T-helper 1 cell treated with Interleukin-12 subunit alpha and Interleukin-12 subunit beta and Interleukin-4 antibody, amounts not matched to agents 30 μg/mL and 1 μg/mL, for 36 hours (primary cell): ENCODE results near the gene PAXX.

Source experiments
- H3K27ac Mint-ChIP-seq: one replicate; pipeline ENCODE4 v1.8.0; 2021; ENCODE audit warnings: mild to moderate bottlenecking, mixed read lengths
- H3K27me3 Mint-ChIP-seq: one replicate; pipeline ENCODE4 v1.8.0; 2021; ENCODE audit warnings: low read depth, mixed read lengths
- H3K36me3 Mint-ChIP-seq: one replicate; pipeline ENCODE4 v1.8.0; 2021; ENCODE audit warnings: low read depth, mixed read lengths
- H3K4me1 Mint-ChIP-seq: one replicate; pipeline ENCODE4 v1.8.0; 2021; ENCODE audit warnings: low read depth, mixed read lengths
- H3K4me3 Mint-ChIP-seq: one replicate; pipeline ENCODE4 v1.8.0; 2021; ENCODE audit warnings: mild to moderate bottlenecking, moderate library complexity, mixed read lengths
- H3K9me3 Mint-ChIP-seq: one replicate; pipeline ENCODE4 v1.8.0; 2021; ENCODE audit warnings: mixed read lengths

The PAXX gene

GRCh38 chr9:137009217-137009616, 17.0 kb downstream of the PAXX start:
- Mint-ChIP-seq H3K36me3 (no peaks in the 10 kb centered on the region), H3K27me3 (no peaks in the 10 kb centered on the region), H3K4me3 (no peak overlapping the region), H3K9me3 (no peaks in the 10 kb centered on the region), H3K4me1 (peaks cover 2% of the 10 kb centered on the region), H3K27ac (no peak overlapping the region)

DNA sequence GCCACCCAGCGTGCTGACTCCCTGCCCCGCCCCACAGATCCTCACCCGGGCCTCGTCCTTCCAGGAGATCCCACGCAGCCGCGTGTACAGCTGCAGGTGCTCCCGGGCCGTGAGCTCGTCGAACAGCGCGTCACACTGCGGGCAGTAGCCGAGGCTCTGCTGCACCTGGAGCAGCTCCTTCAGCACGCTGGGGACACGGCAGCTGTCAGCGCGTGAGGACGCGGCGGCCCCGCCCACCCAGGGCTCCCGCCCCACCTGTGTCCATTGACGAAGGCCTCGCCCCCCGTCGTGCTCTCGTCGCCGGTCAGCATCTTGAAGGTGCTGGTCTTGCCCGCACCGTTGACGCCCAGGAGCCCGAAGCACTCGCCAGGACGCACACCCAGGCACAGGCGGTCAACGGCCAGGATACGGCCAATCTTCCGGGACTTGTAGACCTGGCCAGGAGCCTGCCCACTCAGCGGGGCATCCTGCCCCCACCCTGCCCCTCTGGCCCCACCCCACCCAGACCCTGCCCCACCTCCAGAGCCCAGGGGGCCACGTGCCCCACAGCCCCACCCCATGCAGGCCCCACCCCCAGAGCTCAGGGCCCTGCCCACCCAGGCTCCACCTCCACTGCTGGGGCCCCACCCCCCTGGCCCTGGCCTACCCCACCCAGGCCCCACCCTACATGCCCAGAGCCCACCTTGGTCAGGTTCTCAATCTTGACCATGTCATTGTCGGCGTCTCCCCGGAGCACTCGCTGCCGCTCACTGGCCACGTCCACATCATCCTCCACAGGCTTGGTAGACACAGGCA, 17.9 kb downstream of the PAXX start:
- no peak overlapping the region for H3K4me3 Mint-ChIP-seq
- H3K36me3 Mint-ChIP-seq: no peaks in the 10 kb centered on the region
- H3K9me3 Mint-ChIP-seq: no peaks in the 10 kb centered on the region
- H3K4me1 Mint-ChIP-seq: no peaks in the 10 kb centered on the region
- no peak overlapping the region for H3K27ac Mint-ChIP-seq
- no peaks in the 10 kb centered on the region for H3K27me3 Mint-ChIP-seq

DNA sequence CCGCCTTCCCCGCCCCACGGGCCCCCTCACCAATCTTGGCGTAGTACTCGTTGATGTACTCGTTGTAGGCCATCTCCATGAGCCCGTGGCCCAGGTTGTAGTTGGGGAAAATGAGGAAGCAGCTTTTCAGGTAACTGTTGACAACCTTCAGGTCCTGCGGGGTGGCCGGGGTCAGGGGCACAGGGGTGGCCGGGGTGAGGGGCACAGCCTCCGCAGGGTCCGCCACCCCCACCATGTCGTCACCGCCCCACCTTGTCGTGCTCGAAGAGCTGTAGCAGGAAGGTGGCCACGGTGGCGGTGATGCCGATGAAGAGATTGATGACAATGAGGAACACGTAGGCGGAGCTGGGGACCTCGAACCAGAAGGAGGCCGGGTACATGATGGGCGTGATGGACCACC, 18.9 kb downstream of the PAXX start:
- Mint-ChIP-seq H3K4me3 (no peak overlapping the region), H3K4me1 (no peaks in the 10 kb centered on the region), H3K27me3 (no peaks in the 10 kb centered on the region), H3K36me3 (no peaks in the 10 kb centered on the region), H3K27ac (no peak overlapping the region), H3K9me3 (no peaks in the 10 kb centered on the region)

DNA sequence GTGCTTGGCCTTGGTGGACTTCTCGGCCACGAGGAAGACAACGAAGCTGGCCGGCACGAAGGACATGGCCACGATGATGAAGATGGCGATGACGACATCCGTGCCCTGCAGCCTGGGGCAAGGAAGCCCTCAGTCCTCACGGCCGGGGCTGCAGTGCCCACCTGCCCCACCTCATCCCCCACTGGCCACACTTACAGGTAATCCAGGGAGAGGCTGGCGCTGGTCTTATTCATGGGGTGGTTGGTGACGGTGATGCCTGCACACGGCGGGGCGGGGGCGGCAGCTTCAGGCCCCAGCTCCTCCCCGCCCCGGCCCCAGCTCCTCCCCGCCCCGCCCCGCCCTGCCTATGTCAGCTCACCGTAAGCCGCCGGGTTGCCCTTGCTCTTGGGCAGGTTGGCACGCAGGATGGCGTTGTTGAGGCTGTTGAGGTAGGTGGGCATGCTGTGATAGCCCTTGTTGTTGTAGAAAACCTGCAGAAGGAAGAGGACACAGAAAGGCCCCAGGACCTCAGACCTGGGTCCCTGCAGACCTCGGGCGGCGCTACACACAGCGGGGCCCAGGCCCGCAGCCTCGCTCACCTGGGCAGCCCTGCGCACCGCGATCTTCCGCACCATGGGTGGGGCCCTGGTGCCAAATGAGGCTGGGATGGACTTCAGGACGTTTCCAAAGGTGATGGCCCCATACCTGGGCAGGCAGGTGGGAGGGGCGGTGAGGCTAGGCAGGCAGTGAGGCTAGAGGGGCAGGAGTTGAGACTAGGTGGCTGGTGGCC, 19.9 kb downstream of the PAXX start:
- Mint-ChIP-seq H3K4me1 (no peaks in the 10 kb centered on the region), H3K27me3 (no peaks in the 10 kb centered on the region), H3K4me3 (no peak overlapping the region), H3K27ac (no peak overlapping the region), H3K36me3 (peaks cover 3% of the 10 kb centered on the region), H3K9me3 (no peaks in the 10 kb centered on the region)

GRCh38 chr9:137012694-137013570, 20.7 kb downstream of the PAXX start:
- Mint-ChIP-seq H3K9me3 (no peaks in the 10 kb centered on the region), H3K4me1 (no peaks in the 10 kb centered on the region), H3K27me3 (no peaks in the 10 kb centered on the region), H3K36me3 (peaks cover 3% of the 10 kb centered on the region), H3K27ac (no peak overlapping the region), H3K4me3 (no peak overlapping the region)

DNA sequence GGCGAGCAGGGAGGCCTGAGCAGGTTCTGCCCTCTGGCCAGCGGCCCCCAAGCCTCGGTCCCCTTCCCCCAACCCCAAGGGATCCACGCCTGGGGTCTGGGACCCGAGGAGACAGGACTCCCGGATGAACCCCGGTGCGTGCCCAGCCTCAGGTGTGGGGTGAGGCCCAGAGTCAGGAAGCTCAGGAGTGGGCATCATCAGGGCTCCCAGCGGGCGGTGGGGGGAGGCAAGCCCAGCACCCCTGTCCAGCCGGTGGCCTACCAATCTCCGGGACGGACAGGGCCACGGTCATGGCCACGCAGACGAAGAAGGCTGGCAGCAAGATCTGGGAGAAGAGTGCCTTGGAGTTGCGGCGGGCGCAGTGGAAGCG, 21.3 kb downstream of the PAXX start:
- Mint-ChIP-seq H3K27ac (no peak overlapping the region), H3K9me3 (no peaks in the 10 kb centered on the region), H3K4me1 (no peaks in the 10 kb centered on the region), H3K27me3 (no peaks in the 10 kb centered on the region), H3K4me3 (no peak overlapping the region), H3K36me3 (peaks cover 3% of the 10 kb centered on the region)

DNA sequence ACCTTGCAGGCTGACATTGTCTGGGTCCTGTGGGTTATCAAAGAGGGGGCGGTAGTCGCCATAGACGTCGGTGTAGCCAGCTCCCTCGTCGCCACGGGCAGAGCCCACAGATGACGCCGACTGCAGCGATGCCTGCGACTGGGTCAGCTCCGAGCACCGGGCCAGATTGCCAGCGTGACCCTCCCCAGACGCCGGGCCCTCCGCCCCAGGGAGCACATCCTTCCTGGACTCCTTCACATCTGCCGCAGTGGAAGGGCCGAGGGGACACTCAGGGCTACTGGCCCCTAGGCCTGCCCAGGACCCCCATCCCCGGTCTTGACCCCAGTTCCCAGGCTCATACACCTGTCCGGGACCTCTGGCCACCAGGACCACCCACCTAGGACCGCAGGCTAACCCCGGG, 21.9 kb downstream of the PAXX start:
- H3K4me3 Mint-ChIP-seq: no peak overlapping the region
- H3K36me3 Mint-ChIP-seq: peaks cover 3% of the 10 kb centered on the region
- no peaks in the 10 kb centered on the region for H3K4me1 Mint-ChIP-seq
- no peaks in the 10 kb centered on the region for H3K9me3 Mint-ChIP-seq
- no peaks in the 10 kb centered on the region for H3K27me3 Mint-ChIP-seq
- H3K27ac Mint-ChIP-seq: no peak overlapping the region

- Mint-ChIP-seq H3K36me3 (peaks cover 3% of the 10 kb centered on the region), H3K4me3 (no peak overlapping the region), H3K9me3 (no peaks in the 10 kb centered on the region), H3K27ac (no peak overlapping the region), H3K4me1 (no peaks in the 10 kb centered on the region), H3K27me3 (no peaks in the 10 kb centered on the region)
These were observed 22.7 kb downstream of the PAXX start for GRCh38 chr9:137014776-137015539.

DNA sequence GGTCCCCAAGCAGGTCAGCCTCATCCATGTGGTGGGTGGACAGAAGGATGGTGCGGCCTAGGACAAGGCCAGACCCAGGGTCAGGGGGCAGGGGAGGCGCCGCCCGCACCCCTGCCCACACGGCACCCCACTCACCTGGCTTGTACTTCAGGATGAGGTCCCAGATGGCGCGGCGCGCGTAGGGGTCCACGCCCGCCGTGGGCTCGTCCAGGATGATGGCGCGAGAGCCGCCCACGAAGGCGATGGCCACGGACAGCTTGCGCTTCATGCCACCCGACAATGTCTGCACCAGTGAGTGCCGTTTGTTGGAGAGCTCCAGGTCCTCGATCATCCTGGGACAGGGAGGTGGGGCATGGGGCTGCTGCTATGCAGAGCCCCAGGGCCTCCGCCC, 23.3 kb downstream of the PAXX start:
- no peak overlapping the region for H3K27ac Mint-ChIP-seq
- H3K9me3 Mint-ChIP-seq: no peaks in the 10 kb centered on the region
- peaks cover 3% of the 10 kb centered on the region for H3K36me3 Mint-ChIP-seq
- no peak overlapping the region for H3K4me3 Mint-ChIP-seq
- H3K27me3 Mint-ChIP-seq: no peaks in the 10 kb centered on the region
- no peaks in the 10 kb centered on the region for H3K4me1 Mint-ChIP-seq

DNA sequence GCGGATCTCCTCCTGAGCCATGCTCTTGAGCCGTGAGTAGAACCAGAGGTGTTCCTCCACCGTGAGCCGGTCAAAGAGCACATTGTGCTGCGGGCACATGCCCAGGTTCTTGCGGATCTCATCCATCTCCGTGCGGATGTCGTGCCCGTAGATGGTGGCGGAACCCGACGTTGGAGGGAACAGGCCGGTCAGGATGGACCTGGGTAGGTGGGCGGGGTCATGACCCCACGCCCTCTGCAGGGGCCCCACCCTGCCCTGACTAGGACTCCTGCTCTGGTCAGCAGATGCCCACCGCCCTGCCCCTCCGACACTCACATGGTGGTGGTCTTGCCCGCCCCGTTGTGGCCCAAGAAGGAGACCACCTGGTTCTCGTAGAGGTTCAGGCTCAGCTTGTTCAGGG, 23.8 kb downstream of the PAXX start:
- Mint-ChIP-seq H3K36me3 (peaks cover 3% of the 10 kb centered on the region), H3K4me1 (no peaks in the 10 kb centered on the region), H3K27ac (no peak overlapping the region), H3K27me3 (no peaks in the 10 kb centered on the region), H3K4me3 (no peak overlapping the region), H3K9me3 (no peaks in the 10 kb centered on the region)

DNA sequence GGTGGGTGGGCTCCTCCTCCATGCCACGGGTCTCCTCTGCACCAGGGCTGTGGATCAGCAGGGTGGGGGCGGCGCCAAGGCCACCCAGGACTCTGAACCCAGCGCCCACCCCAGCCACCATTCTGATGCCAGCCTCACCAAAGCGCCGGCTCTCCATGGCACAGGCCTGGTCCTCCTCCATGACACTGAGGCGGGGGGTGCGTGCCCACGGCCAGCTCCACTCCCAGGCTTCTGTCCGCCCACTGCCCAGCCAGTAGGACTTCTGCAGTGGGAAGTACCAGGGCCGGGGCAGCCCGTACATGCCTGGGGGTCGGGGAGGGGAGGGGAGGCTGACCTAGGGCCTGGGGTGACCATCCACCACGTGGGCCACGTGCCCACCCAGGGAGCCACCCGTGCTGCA, 24.2 kb downstream of the PAXX start:
- Mint-ChIP-seq H3K27ac (no peak overlapping the region), H3K36me3 (peaks cover 3% of the 10 kb centered on the region), H3K4me3 (no peak overlapping the region), H3K9me3 (no peaks in the 10 kb centered on the region), H3K4me1 (no peaks in the 10 kb centered on the region), H3K27me3 (no peaks in the 10 kb centered on the region)

- H3K36me3 Mint-ChIP-seq: peaks cover 3% of the 10 kb centered on the region
- no peaks in the 10 kb centered on the region for H3K9me3 Mint-ChIP-seq
- H3K27ac Mint-ChIP-seq: no peak overlapping the region
- H3K4me1 Mint-ChIP-seq: peaks cover under 1% of the 10 kb centered on the region
- H3K27me3 Mint-ChIP-seq: no peaks in the 10 kb centered on the region
- H3K4me3 Mint-ChIP-seq: no peak overlapping the region
These were observed 24.8 kb downstream of the PAXX start for GRCh38 chr9:137017071-137017470.

- Mint-ChIP-seq H3K27me3 (no peaks in the 10 kb centered on the region), H3K4me3 (no peak overlapping the region), H3K27ac (no peak overlapping the region), H3K36me3 (peaks cover 3% of the 10 kb centered on the region), H3K9me3 (no peaks in the 10 kb centered on the region), H3K4me1 (peaks cover 3% of the 10 kb centered on the region)
These were observed 25.7 kb downstream of the PAXX start for GRCh38 chr9:137017791-137018497.
